T-cell (primary cell): Measurements from ENCODE around the gene PNLIPRP2. TPM values are rescaled to one million over a fixed set of nuclear protein-coding genes. Genes with fewer than 3 reads are reported as not detected.

Source experiments
- ATAC-seq, 4 experiments: fragments of 200-7000 bp in 3 of 4; fragments of 150-1000 bp in 1 of 4; cut with Tn5 transposase; replicated peaks in 1 of 4; 1 replicate in 3 of 4; 2 replicates in 1 of 4; pipeline ENCODE4 v1.10.0; 2021; ENCODE audit warnings: moderate library complexity in 3 of 4, mild to moderate bottlenecking in 2 of 4, moderate number of reproducible peaks in 1 of 4
- CTCF ChIA-PET, 2 donors: fragments of 300-600 bp; sonication (Branson Sonifier 250); formaldehyde crosslinking; loops; one replicate each; lab custom pipeline; 2022; ENCODE audit warnings: antibody characterized with exemption in 2 of 2; lab: Charles Lee
- POLR2A ChIA-PET, 2 donors: fragments of 300-600 bp; sonication (Branson Sonifier 250); formaldehyde crosslinking; loops; one replicate each; lab custom pipeline; 2022; ENCODE audit warnings: antibody characterized with exemption in 2 of 2; lab: Charles Lee
- DNase-seq, 35 experiments: peaks; one replicate each; pipeline versions ENCODE4 v3.0.0 to v3.0.0-alpha.2; 2013 to 2023
- H3K27ac ChIP-seq: one replicate; pipeline ENCODE4 v1.5.1; 2013; ENCODE audit warnings: low read length
- H3K27me3 ChIP-seq, 2 experiments: replicated peaks in 1 of 2; 1 replicate in 1 of 2; 2 replicates in 1 of 2; pipeline versions ENCODE4 v1.6.1 to v1.7.0; 2013; ENCODE audit warnings: low read length in 1 of 2, mixed read lengths in 1 of 2; ENCODE audit not compliant: control insufficient read depth in 2 of 2, insufficient read depth in 2 of 2; ENCODE audit errors: extremely low read depth in 1 of 2
- H3K36me3 ChIP-seq, 2 donors: 1 replicate in 1 of 2; 2 replicates in 1 of 2; pipeline versions ENCODE4 v1.6.1 to v1.7.0; 2013; ENCODE audit warnings: low read length in 1 of 2; ENCODE audit not compliant: control insufficient read depth in 2 of 2, insufficient read depth in 1 of 2; ENCODE audit errors: extremely low read depth in 1 of 2
- H3K4me1 ChIP-seq, 2 experiments: 1 replicate in 1 of 2; 2 replicates in 1 of 2; pipeline versions ENCODE4 v1.6.1 to v1.7.0; 2013; ENCODE audit warnings: low read length in 2 of 2, mixed read lengths in 1 of 2; ENCODE audit not compliant: insufficient read depth in 2 of 2, control insufficient read depth in 1 of 2; ENCODE audit errors: extremely low read depth in 1 of 2
- H3K4me3 ChIP-seq, 2 donors: 1 replicate in 1 of 2; 2 replicates in 1 of 2; pipeline versions ENCODE4 v1.5.1 to v1.7.0; 2013; ENCODE audit warnings: mild to moderate bottlenecking in 2 of 2, low read length in 1 of 2, moderate library complexity in 1 of 2; ENCODE audit not compliant: control insufficient read depth in 1 of 2; ENCODE audit errors: extremely low read depth in 1 of 2
- H3K9me3 ChIP-seq: 2 replicates; pipeline ENCODE4 v1.7.0; 2013
- H3K27ac Mint-ChIP-seq, 2 donors: one replicate each; pipeline ENCODE4 v1.8.0; 2020 to 2021; ENCODE audit warnings: mild to moderate bottlenecking in 2 of 2, mixed read lengths in 2 of 2
- H3K27me3 Mint-ChIP-seq, 2 donors: one replicate each; pipeline ENCODE4 v1.8.0; 2021 to 2022; ENCODE audit warnings: mixed read lengths in 2 of 2
- H3K36me3 Mint-ChIP-seq: one replicate; pipeline ENCODE4 v1.8.0; 2021; ENCODE audit warnings: mixed read lengths
- H3K4me1 Mint-ChIP-seq, 3 donors: one replicate each; pipeline ENCODE4 v1.8.0; 2020 to 2022; ENCODE audit warnings: mixed read lengths in 3 of 3, mild to moderate bottlenecking in 1 of 3
- H3K4me3 Mint-ChIP-seq, 3 donors: one replicate each; pipeline ENCODE4 v1.8.0; 2020 to 2022; ENCODE audit warnings: mild to moderate bottlenecking in 3 of 3, mixed read lengths in 3 of 3, moderate library complexity in 3 of 3
- H3K9me3 Mint-ChIP-seq, 3 donors: one replicate each; pipeline ENCODE4 v1.8.0; 2020 to 2022; ENCODE audit warnings: mixed read lengths in 3 of 3
- WGBS: methylation state at CpG from one replicate; pipeline ENCODE4 v1.1.5; 2013; ENCODE audit warnings: missing lambda C conversion rate; ENCODE audit not compliant: insufficient coverage; 5-methylcytosine and 5-hydroxymethylcytosine counted together
- total RNA-seq, 35 experiments: library from RNA in 6 of 35; stranded (reverse) in 6 of 35; fragments of 120-200 nt in 1 of 35; gene quantifications; one replicate each; pipeline versions ENCODE4 v1.2.1 to v1.2.4 and lab custom pipeline; 2013 to 2026

PNLIPRP2 gene
- total RNA-seq, 5 donors from 2014 or later (not counting 1 experiment from before 2014, with no cell fraction given) = 0.82 to 0.96 (median 0.89) TPM; not detected in 2

DNA sequence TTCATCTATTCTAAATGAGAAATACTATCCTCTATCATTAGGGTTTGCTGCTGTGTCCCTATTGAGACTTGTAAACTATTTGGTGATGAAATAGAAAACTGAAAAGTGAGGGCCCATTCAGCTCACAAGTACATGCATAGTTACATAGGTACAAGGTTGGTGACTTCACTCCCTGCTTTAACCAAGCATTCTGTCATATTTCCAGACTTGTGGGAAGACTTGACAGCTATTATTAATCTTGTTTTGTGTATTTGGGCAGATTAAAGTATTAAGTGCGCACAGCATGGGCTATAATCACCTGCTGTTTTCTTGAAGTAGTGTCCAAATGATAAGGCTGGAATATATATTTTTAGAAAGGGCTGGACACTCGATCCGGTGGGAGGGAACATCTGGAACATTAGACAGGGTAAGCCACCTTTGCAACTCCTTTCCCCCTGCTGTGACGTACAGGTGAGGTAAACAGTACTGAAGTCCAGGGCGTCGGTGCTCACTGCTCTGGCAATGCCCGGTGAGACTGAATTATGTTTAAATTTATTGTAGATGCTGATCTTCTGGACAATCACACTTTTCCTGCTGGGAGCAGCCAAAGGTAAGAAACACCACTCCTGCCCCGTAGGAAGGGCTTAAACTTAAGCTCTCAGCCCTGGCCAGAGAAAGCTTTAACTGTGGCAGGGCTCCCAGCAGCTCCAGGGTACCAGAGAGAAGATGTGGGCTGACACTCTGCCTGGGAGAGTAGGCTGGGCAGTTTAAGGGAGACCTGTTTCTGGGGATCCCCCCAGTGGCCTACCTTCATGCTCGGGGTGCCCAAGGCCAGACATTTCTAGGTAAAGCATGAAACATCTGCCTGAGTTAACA, 29.9 kb upstream of the PNLIPRP2 start, which contains the start of gene PNLIPRP1:
Gene PNLIPRP1, plus strand, starts transcription at position 370 of the 855 bp plus-strand sequence. Its CDS starts 171 bp downstream, at position 541.
- H3K36me3 Mint-ChIP-seq = no peaks in the 10 kb centered on the region
- H3K4me3 Mint-ChIP-seq = no peak within 1 kb of the TSS
- WGBS = 25% methylated on average over 1 of the region's 9 CpGs
- no peaks in the 10 kb centered on the region for H3K4me1 Mint-ChIP-seq
- ChIA-PET POLR2A (no interaction called here), CTCF (no interaction called here)
- no peak within 1 kb of the TSS for H3K4me3 ChIP-seq
- peaks cover 0 to 7% of the 10 kb centered on the region in 2 donors for H3K27me3 Mint-ChIP-seq
- no peak within 1 kb of the TSS for H3K27ac Mint-ChIP-seq
- DNase-seq (no peak), ATAC-seq (no peak)
- H3K4me1 ChIP-seq = no peaks in the 10 kb centered on the region
- peaks cover 0 to 4% of the 10 kb centered on the region in 2 experiments for H3K27me3 ChIP-seq
- no peak within 1 kb of the TSS for H3K27ac ChIP-seq
- no peaks in the 10 kb centered on the region for H3K36me3 ChIP-seq
- no peaks in the 10 kb centered on the region for H3K9me3 ChIP-seq
- peaks cover 0 to 3% (median 0%) of the 10 kb centered on the region in 3 donors for H3K9me3 Mint-ChIP-seq

DNA sequence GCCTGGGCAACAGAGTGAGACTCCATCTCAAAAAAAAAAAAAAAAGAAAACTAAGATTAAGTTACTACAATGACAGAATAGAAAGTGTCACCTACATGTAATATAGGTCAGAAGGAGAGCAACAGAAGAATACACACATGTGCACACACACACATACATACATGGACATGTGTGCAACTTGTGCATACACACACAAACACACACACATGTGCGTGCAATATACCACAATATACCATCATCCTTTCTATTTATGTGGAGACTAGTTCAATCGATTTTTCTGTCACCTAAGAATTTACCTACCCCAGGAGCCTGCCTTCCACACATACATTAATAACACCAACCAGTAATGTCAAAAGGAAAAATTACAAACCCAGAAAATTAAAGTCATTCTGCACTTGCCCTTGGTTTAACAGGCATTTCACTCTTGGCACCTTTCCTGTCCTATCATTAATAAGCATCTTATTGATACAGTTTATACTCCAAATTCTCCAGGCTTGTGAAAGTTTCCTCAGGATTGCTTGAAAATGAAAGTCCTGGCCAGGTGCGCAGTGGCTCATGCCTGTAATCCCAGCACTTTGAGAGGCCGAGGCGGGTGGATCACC, 27.5 kb upstream of the PNLIPRP2 start:
- Histone ChIP-seq H3K9me3 (no peaks in the 10 kb centered on the region), H3K4me1 (no peaks in the 10 kb centered on the region), H3K27me3 (peaks cover 0 to 4% of the 10 kb centered on the region in 2 experiments), H3K36me3 (no peaks in the 10 kb centered on the region), H3K4me3 (no peak overlapping the region), H3K27ac (no peak overlapping the region)
- H3K27ac Mint-ChIP-seq = no peak overlapping the region
- WGBS = 77% methylated on average over 5 of the region's 5 CpGs
- DNase-seq (no peak), ATAC-seq (no peak)
- H3K27me3 Mint-ChIP-seq = peaks cover 0 to 11% of the 10 kb centered on the region in 2 donors
- ChIA-PET POLR2A (no interaction called here), CTCF (no interaction called here)
- H3K36me3 Mint-ChIP-seq = no peaks in the 10 kb centered on the region
- no peaks in the 10 kb centered on the region for H3K4me1 Mint-ChIP-seq
- H3K4me3 Mint-ChIP-seq = no peak overlapping the region
- H3K9me3 Mint-ChIP-seq = no peaks in the 10 kb centered on the region

DNA sequence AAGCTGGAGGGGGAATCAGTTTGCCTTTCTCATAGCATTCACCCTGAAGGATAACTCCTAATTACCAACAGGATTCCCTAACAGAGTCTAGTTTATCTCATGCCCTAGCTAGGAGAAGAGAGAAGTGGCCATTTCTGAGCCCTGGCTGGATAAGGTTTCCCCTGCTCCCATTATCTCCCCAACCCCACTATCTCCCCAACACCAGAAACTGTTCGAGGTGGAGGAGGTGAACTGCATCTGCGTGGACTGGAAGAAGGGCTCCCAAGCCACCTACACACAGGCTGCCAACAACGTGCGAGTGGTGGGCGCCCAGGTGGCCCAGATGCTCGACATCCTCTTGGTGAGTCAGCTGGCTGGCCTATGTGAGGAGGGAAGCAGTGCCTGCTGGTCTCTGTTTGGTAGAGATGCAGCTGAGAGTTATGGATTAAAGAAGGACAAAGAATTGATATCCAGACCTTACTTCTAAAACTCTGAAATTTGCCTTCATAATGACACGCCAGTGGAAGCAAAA, 26.2 kb upstream of the PNLIPRP2 start:
- H3K36me3 ChIP-seq = no peaks in the 10 kb centered on the region
- WGBS = no CpG with 5 or more reads among the region's 7 CpGs
- no peak overlapping the region for H3K4me3 ChIP-seq
- no peaks in the 10 kb centered on the region for H3K9me3 ChIP-seq
- DNase-seq (no peak), ATAC-seq (no peak)
- H3K27me3 Mint-ChIP-seq = peaks cover 0 to 11% of the 10 kb centered on the region in 2 donors
- H3K9me3 Mint-ChIP-seq = no peaks in the 10 kb centered on the region
- no peak overlapping the region for H3K4me3 Mint-ChIP-seq
- no peaks in the 10 kb centered on the region for H3K36me3 Mint-ChIP-seq
- H3K4me1 Mint-ChIP-seq = no peaks in the 10 kb centered on the region
- peaks cover 0 to 4% of the 10 kb centered on the region in 2 experiments for H3K27me3 ChIP-seq
- H3K27ac Mint-ChIP-seq = no peak overlapping the region
- POLR2A ChIA-PET = no interaction called here
- no peak overlapping the region for H3K27ac ChIP-seq
- CTCF ChIA-PET = no interaction called here
- no peaks in the 10 kb centered on the region for H3K4me1 ChIP-seq

DNA sequence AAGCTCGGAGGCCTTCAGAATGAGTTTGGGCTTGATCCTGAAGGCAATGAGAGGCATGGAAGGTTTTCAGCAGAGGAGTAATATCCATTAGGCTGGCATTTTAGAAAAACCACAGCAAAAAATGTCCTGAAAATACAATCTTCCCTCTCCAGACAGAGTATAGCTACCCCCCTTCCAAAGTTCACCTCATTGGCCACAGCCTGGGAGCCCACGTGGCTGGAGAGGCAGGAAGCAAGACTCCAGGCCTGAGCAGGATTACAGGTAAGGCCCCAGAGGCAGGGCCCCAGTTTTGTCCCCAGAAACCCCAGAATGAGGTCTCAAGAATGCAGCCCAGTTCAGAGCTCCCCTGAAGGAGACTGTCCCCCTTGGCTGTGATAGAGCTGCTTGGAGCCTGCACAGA, 24.7 kb upstream of the PNLIPRP2 start:
- Histone ChIP-seq H3K9me3 (no peaks in the 10 kb centered on the region), H3K27ac (no peak overlapping the region), H3K4me1 (no peaks in the 10 kb centered on the region), H3K27me3 (peaks cover 0 to 1% of the 10 kb centered on the region in 2 experiments), H3K4me3 (no peak overlapping the region), H3K36me3 (no peaks in the 10 kb centered on the region)
- ChIA-PET POLR2A (no interaction called here), CTCF (interaction anchor here in 1 of 2 donors (0.5 kb wide), 1 partner anchor 197 kb away, joined by 4 read pairs; no protein-coding TSS in a partner anchor)
- Mint-ChIP-seq H3K9me3 (no peaks in the 10 kb centered on the region), H3K27ac (no peak overlapping the region), H3K27me3 (peaks cover 0 to 11% of the 10 kb centered on the region in 2 donors), H3K4me1 (no peaks in the 10 kb centered on the region), H3K4me3 (no peak overlapping the region), H3K36me3 (no peaks in the 10 kb centered on the region)
- DNase-seq (no peak), ATAC-seq (no peak)
- 36% methylated on average over 1 of the region's 2 CpGs for WGBS

DNA sequence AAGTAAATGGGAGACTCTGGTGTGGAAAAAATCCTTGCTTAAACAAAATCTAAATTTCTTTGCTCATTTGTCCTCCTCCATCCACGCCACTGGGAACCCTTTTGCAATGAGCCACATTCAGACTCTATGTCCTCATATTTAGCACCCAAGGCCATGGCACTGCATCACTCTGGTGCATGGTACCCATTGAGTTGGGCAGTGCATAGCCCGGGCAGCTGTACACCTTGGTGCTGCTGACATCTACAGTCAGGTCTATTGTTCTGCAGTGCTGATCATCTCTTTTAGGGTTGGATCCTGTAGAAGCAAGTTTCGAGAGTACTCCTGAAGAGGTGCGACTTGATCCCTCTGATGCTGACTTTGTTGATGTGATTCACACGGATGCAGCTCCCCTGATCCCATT, 23.2 kb upstream of the PNLIPRP2 start:
- DNase-seq = no peak
- H3K9me3 ChIP-seq = no peaks in the 10 kb centered on the region
- no peak for ATAC-seq
- Mint-ChIP-seq H3K27ac (no peak overlapping the region), H3K36me3 (no peaks in the 10 kb centered on the region), H3K27me3 (peaks cover 0 to 8% of the 10 kb centered on the region in 2 donors), H3K9me3 (no peaks in the 10 kb centered on the region), H3K4me3 (no peak overlapping the region), H3K4me1 (no peaks in the 10 kb centered on the region)
- 67% methylated on average over 5 of the region's 5 CpGs for WGBS
- H3K4me1 ChIP-seq = no peaks in the 10 kb centered on the region
- ChIA-PET POLR2A (no interaction called here), CTCF (interaction anchor here in 1 of 2 donors (0.6 to 1.1 kb wide), 2 partner anchors 182 to 899 kb away, joined by 3 read pairs; no protein-coding TSS in a partner anchor)
- H3K36me3 ChIP-seq = no peaks in the 10 kb centered on the region
- H3K27me3 ChIP-seq = no peaks in the 10 kb centered on the region
- H3K27ac ChIP-seq = no peak overlapping the region
- no peak overlapping the region for H3K4me3 ChIP-seq

DNA sequence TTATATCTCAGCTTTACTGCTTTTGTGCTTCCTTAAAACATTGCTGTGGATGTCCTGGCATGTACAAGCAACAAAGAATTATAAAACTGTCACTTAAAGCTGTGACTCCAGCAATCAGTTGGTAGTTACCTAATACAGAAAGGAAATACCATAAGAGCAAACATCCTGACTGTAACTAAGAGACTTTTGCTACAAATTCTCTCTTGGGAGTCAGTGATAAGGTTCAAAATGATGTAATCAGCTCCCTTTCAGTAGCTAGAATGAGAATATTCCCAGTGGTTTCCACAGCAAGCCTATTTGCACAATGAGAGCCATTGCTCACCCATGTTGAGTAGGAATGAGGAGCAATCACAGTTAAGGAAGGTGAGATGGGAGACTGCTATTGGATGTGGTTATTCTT, 22.4 kb upstream of the PNLIPRP2 start:
- peaks cover 0 to 8% of the 10 kb centered on the region in 2 donors for H3K27me3 Mint-ChIP-seq
- POLR2A ChIA-PET = no interaction called here
- H3K9me3 ChIP-seq = no peaks in the 10 kb centered on the region
- no peaks in the 10 kb centered on the region for H3K4me1 ChIP-seq
- no peak overlapping the region for H3K4me3 Mint-ChIP-seq
- H3K4me3 ChIP-seq = no peak overlapping the region
- no peak overlapping the region for H3K27ac ChIP-seq
- ATAC-seq = no peak
- H3K36me3 Mint-ChIP-seq = no peaks in the 10 kb centered on the region
- no peaks in the 10 kb centered on the region for H3K36me3 ChIP-seq
- CTCF ChIA-PET = interaction anchor here in 1 of 2 donors (0.6 kb wide), 1 partner anchor 183 kb away, joined by 3 read pairs; no protein-coding TSS in a partner anchor
- H3K27ac Mint-ChIP-seq = no peak overlapping the region
- H3K9me3 Mint-ChIP-seq = no peaks in the 10 kb centered on the region
- H3K4me1 Mint-ChIP-seq = no peaks in the 10 kb centered on the region
- no peaks in the 10 kb centered on the region for H3K27me3 ChIP-seq
- no peak for DNase-seq
